WI38 (cell line): ENCODE measurements around the gene STK32A.

ENCODE experiments used
- H3K4me3 ChIP-seq: 2 replicates; pipeline ENCODE4 v1.5.1; 2011; ENCODE audit warnings: low read depth, mild to moderate bottlenecking, control low read depth, low read length
- CTCF ChIP-seq: IDR thresholded peaks from 2 replicates; pipeline ENCODE4 v1.5.1; 2012; ENCODE audit warnings: low read depth, mild to moderate bottlenecking, control low read depth, low read length

Gene STK32A

GRCh38 chr5:147305147-147305546 lies 70.3 kb downstream of the STK32A start:
- TF ChIP-seq CTCF = no peak

GRCh38 chr5:147306351-147306750 lies 71.5 kb downstream of the STK32A start:
- TF ChIP-seq CTCF = no peak
- H3K4me3 ChIP-seq = no peak overlapping the region

More at GRCh38 chr5:147305147-147305546, 70.3 kb downstream of the STK32A start:
- no peak overlapping the region for H3K4me3 ChIP-seq

- H3K4me3 ChIP-seq = no peak overlapping the region
- TF ChIP-seq CTCF = no peak
Measured at GRCh38 chr5:147307170-147307569, 72.3 kb downstream of the STK32A start.

GRCh38 chr5:147309621-147310020 lies 74.8 kb downstream of the STK32A start:
- no peak for TF ChIP-seq CTCF

GRCh38 chr5:147310059-147310704 lies 75.4 kb downstream of the STK32A start:
- H3K4me3 ChIP-seq = no peak overlapping the region
- no peak for TF ChIP-seq CTCF

More at GRCh38 chr5:147309621-147310020, 74.8 kb downstream of the STK32A start:
- H3K4me3 ChIP-seq = no peak overlapping the region

GRCh38 chr5:147317978-147318684 lies 83.3 kb downstream of the STK32A start:
- no peak for TF ChIP-seq CTCF
- H3K4me3 ChIP-seq = no peak overlapping the region

GRCh38 chr5:147321569-147321968 lies 86.7 kb downstream of the STK32A start:
- no peak overlapping the region for H3K4me3 ChIP-seq
- no peak for TF ChIP-seq CTCF
